Measurements from ENCODE around the gene FGA. TPM values are rescaled to one million over a fixed set of nuclear protein-coding genes. Genes with fewer than 3 reads are reported as not detected.

FGA gene
- total and polyA plus RNA-seq, 2 donors from 2014 or later = 5.3 to 6.1 TPM

DNA sequence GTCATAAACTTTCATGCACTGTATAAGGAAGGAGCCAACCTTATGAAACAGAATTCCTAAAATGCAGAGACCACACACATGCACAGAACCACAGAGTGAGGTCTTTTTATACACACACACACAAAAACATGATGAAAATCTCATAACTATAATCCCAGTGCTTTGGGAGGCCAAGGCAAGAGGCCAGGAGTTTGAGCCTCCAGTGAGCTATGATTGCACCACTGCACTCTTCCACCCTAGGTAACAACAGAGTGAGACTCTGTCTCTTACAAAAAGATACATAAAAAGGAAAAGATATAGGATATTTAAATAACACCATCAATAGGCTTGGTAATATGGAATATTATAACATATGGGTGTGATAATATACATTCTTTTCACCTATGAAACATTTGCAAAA lies 10.6 kb downstream of the FGA start:
- intact Hi-C loops (cut with DNase I) = no loop called here
- TF ChIP-seq, protein P1, sequence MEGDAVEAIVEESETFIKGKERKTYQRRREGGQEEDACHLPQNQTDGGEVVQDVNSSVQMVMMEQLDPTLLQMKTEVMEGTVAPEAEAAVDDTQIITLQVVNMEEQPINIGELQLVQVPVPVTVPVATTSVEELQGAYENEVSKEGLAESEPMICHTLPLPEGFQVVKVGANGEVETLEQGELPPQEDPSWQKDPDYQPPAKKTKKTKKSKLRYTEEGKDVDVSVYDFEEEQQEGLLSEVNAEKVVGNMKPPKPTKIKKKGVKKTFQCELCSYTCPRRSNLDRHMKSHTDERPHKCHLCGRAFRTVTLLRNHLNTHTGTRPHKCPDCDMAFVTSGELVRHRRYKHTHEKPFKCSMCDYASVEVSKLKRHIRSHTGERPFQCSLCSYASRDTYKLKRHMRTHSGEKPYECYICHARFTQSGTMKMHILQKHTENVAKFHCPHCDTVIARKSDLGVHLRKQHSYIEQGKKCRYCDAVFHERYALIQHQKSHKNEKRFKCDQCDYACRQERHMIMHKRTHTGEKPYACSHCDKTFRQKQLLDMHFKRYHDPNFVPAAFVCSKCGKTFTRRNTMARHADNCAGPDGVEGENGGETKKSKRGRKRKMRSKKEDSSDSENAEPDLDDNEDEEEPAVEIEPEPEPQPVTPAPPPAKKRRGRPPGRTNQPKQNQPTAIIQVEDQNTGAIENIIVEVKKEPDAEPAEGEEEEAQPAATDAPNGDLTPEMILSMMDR (IDR thresholded peaks at IDR 0.05; ENCODE audit: borderline replicate concordance, extremely low read depth, insufficient read depth) = no peak
- Histone ChIP-seq H3K27me3 (ENCODE audit: control insufficient read depth, insufficient read depth, low read length) (no peaks in the 10 kb centered on the region), H3K27ac (ENCODE audit: low read depth in 2 of 2, low read length in 2 of 2) (no peak overlapping the region), H3K4me1 (ENCODE audit: control insufficient read depth in 2 of 3, insufficient read depth in 2 of 3, low read depth in 1 of 3, low read length in 3 of 3) (no peaks in the 10 kb centered on the region), H3K9ac (ENCODE audit: low read length in 3 of 3) (no peak overlapping the region), H3K9me3 (ENCODE audit: control insufficient read depth in 2 of 3, insufficient read depth in 1 of 3, low read length in 3 of 3) (no peaks in the 10 kb centered on the region), H3K36me3 (ENCODE audit: control insufficient read depth in 2 of 3, insufficient read depth in 3 of 3, low read length in 3 of 3) (no peaks in the 10 kb centered on the region), H3K4me3 (ENCODE audit: low read length in 3 of 3) (no peak overlapping the region)
- FAIRE-seq (no peak), DNase-seq (no peak)

DNA sequence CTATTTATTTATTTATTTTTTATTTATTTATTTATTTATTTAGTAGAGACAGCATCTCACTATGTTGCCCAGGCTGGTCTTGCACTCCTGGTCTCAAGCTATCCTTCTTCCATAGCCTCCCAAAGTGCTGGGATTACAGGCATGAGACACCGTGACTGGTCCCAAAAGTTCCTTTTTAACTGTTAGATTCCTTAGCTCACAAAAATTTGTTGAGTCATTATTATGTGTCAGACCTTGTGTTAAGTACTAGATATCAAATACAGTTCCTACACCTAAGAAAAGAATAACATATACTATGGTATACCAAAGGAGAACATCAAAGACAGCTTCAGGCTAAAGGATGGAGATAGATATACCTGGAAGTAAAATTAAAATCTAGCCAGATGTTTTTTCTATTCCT lies 11.6 kb downstream of the FGA start:
- intact Hi-C loops (cut with DNase I) = no loop called here
- H3K9ac ChIP-seq (ENCODE audit: low read length in 3 of 3) = no peak overlapping the region
- H3K27me3 ChIP-seq (ENCODE audit: control insufficient read depth, insufficient read depth, low read length) = no peaks in the 10 kb centered on the region
- no peak overlapping the region for H3K4me3 ChIP-seq (ENCODE audit: low read length in 3 of 3)
- H3K9me3 ChIP-seq (ENCODE audit: control insufficient read depth in 2 of 3, insufficient read depth in 1 of 3, low read length in 3 of 3) = no peaks in the 10 kb centered on the region
- no peak overlapping the region for H3K27ac ChIP-seq (ENCODE audit: low read depth in 2 of 2, low read length in 2 of 2)
- no peaks in the 10 kb centered on the region for H3K36me3 ChIP-seq (ENCODE audit: control insufficient read depth in 2 of 3, insufficient read depth in 3 of 3, low read length in 3 of 3)
- H3K4me1 ChIP-seq (ENCODE audit: control insufficient read depth in 2 of 3, insufficient read depth in 2 of 3, low read depth in 1 of 3, low read length in 3 of 3) = no peaks in the 10 kb centered on the region
- TF ChIP-seq, protein P1 (IDR thresholded peaks at IDR 0.05; ENCODE audit: borderline replicate concordance, extremely low read depth, insufficient read depth) = no peak
- DNase-seq (no peak), FAIRE-seq (no peak)

DNA sequence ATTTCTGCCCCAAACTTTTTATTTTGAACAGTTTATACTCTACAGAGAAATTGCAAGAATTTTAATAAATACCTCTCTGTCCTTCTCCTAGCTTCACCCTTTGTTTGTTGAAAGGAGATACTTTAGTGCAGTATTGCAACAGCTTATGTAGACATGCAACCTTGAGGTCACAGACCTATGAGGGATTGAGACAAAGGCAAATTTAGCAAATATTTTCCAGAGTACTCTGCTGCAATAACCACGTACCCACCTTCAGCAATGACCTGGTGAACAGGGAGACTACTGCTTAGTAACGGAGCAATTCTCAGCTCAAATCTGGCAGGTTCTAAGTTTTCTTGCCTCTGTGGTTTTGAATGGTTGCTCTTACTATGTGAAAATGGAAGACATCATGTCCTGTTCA lies 13.2 kb downstream of the FGA start:
- intact Hi-C loops (cut with DNase I) = no loop called here
- DNase-seq (no peak), FAIRE-seq (no peak)
- Histone ChIP-seq H3K27ac (ENCODE audit: low read depth in 2 of 2, low read length in 2 of 2) (no peak overlapping the region), H3K27me3 (ENCODE audit: control insufficient read depth, insufficient read depth, low read length) (no peaks in the 10 kb centered on the region), H3K9me3 (ENCODE audit: control insufficient read depth in 2 of 3, insufficient read depth in 1 of 3, low read length in 3 of 3) (no peaks in the 10 kb centered on the region), H3K4me1 (ENCODE audit: control insufficient read depth in 2 of 3, insufficient read depth in 2 of 3, low read depth in 1 of 3, low read length in 3 of 3) (no peaks in the 10 kb centered on the region), H3K4me3 (ENCODE audit: low read length in 3 of 3) (no peak overlapping the region), H3K9ac (ENCODE audit: low read length in 3 of 3) (no peak overlapping the region), H3K36me3 (ENCODE audit: control insufficient read depth in 2 of 3, insufficient read depth in 3 of 3, low read length in 3 of 3) (no peaks in the 10 kb centered on the region)
- TF ChIP-seq, protein P1 (IDR thresholded peaks at IDR 0.05; ENCODE audit: borderline replicate concordance, extremely low read depth, insufficient read depth) = no peak

DNA sequence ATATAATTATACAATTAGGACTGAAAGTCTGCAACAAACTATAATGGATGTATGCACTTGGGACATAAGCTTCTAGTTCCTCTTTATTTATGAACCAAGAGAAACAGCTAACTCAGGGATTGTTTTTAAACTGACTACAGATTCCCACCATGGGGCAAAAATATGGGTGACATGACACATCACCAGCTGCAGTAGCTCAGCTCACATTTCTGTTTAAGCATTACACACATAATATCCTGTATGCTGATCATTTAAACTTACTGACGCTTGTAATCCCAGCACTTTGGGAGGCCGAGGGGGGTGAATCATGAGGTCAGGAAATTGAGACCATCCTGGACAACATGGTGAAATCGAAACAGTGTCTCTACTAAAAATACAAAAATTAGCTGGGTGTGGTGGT lies 16.2 kb downstream of the FGA start:
- intact Hi-C loops (cut with DNase I) = no loop called here
- TF ChIP-seq, protein P1 (IDR thresholded peaks at IDR 0.05; ENCODE audit: borderline replicate concordance, extremely low read depth, insufficient read depth) = no peak
- DNase-seq = no peak

More for the DNA sequence above, 16.2 kb downstream of the FGA start:
- Histone ChIP-seq H3K9me3 (ENCODE audit: control insufficient read depth in 2 of 3, insufficient read depth in 1 of 3, low read length in 3 of 3) (no peaks in the 10 kb centered on the region), H3K27ac (ENCODE audit: low read depth in 2 of 2, low read length in 2 of 2) (no peak overlapping the region), H3K4me3 (ENCODE audit: low read length in 3 of 3) (no peak overlapping the region), H3K27me3 (ENCODE audit: control insufficient read depth, insufficient read depth, low read length) (no peaks in the 10 kb centered on the region), H3K4me1 (ENCODE audit: control insufficient read depth in 2 of 3, insufficient read depth in 2 of 3, low read depth in 1 of 3, low read length in 3 of 3) (no peaks in the 10 kb centered on the region), H3K9ac (ENCODE audit: low read length in 3 of 3) (no peak overlapping the region), H3K36me3 (ENCODE audit: control insufficient read depth in 2 of 3, insufficient read depth in 3 of 3, low read length in 3 of 3) (no peaks in the 10 kb centered on the region)
- no peak for FAIRE-seq

Measured in kidney (tissue), 14 donors.